H1 (cell line): Measurements from ENCODE around the gene LACTB. TPM values are rescaled to one million over a fixed set of nuclear protein-coding genes. Genes with fewer than 3 reads are reported as not detected.

ENCODE experiments used
- CTCF ChIA-PET: fragments of 300-600 bp; sonication (Branson Sonifier 250); formaldehyde crosslinking; loops from one replicate; lab custom pipeline; 2021; ENCODE audit not compliant: partially characterized antibody; lab: Charles Lee
- POLR2A ChIA-PET: fragments of 300-600 bp; sonication (Branson Sonifier 250); formaldehyde crosslinking; loops from one replicate; lab custom pipeline; 2021; ENCODE audit warnings: inconsistent platforms; ENCODE audit not compliant: partially characterized antibody; lab: Charles Lee
- DNase-seq, 2 experiments: peaks; one replicate each; pipeline versions ENCODE4 v3.0.0 to v3.0.0-alpha.2; 2010 to 2022; ENCODE audit warnings: low spot score in 2 of 2, low read depth in 1 of 2, mixed read lengths in 1 of 2
- FAIRE-seq: peaks from 2 replicates; lab custom pipeline; 2011; peaks lifted over from hg19 to GRCh38; lab: Jason Lieb, UNC
- H2AFZ ChIP-seq: 2 replicates; pipeline ENCODE4 v1.8.1; 2012; ENCODE audit warnings: low read length, inconsistent platforms
- H2AK5ac ChIP-seq: 2 replicates; pipeline ENCODE4 v1.6.1; 2013; ENCODE audit warnings: low read depth, low read length
- H2BK120ac ChIP-seq: replicated peaks from 2 replicates; pipeline ENCODE3; 2013; ENCODE audit warnings: low read depth, low read length, inconsistent platforms
- H2BK12ac ChIP-seq: 2 replicates; pipeline ENCODE4 v1.6.1; 2013; ENCODE audit warnings: low read depth, low read length
- H2BK15ac ChIP-seq: 2 replicates; pipeline ENCODE4 v1.6.1; 2013; ENCODE audit warnings: low read length
- H2BK20ac ChIP-seq: 2 replicates; pipeline ENCODE4 v1.6.1; 2013; ENCODE audit warnings: low read length
- H2BK5ac ChIP-seq: 2 replicates; pipeline ENCODE4 v1.6.1; 2013; ENCODE audit warnings: low read depth, low read length
- H3K14ac ChIP-seq: 2 replicates; pipeline ENCODE4 v1.6.1; 2013; ENCODE audit warnings: inconsistent platforms; ENCODE audit not compliant: insufficient read length
- H3K18ac ChIP-seq: 2 replicates; pipeline ENCODE4 v1.6.1; 2013; ENCODE audit warnings: low read length; ENCODE audit errors: extremely low read depth
- H3K23ac ChIP-seq: 2 replicates; pipeline ENCODE4 v1.6.1; 2013; ENCODE audit warnings: inconsistent platforms; ENCODE audit not compliant: insufficient read length
- H3K23me2 ChIP-seq: 2 replicates; pipeline ENCODE4 v1.6.1; 2013; ENCODE audit warnings: low read depth, low read length
- H3K27ac ChIP-seq: 2 replicates; pipeline ENCODE4 v1.6.1; 2011; ENCODE audit warnings: low read depth, low read length, inconsistent platforms
- H3K27me3 ChIP-seq, 4 experiments: replicated peaks in 1 of 4; 1 replicate in 1 of 4; 2 replicates in 3 of 4; pipeline versions ENCODE4 v1.6.1 to v1.8.1; 2011 to 2013; ENCODE audit warnings: low read length in 3 of 4, mild to moderate bottlenecking in 3 of 4, inconsistent platforms in 2 of 4, mixed read lengths in 2 of 4, moderate library complexity in 1 of 4; ENCODE audit not compliant: control insufficient read depth in 3 of 4, insufficient read depth in 3 of 4; ENCODE audit errors: extremely low read depth in 1 of 4
- H3K36me3 ChIP-seq, 4 experiments: 2 replicates each; pipeline versions ENCODE4 v1.6.1 to v1.8.1; 2011 to 2013; ENCODE audit warnings: mild to moderate bottlenecking in 4 of 4, low read length in 3 of 4, moderate library complexity in 2 of 4, control low read depth in 1 of 4, inconsistent platforms in 1 of 4; ENCODE audit not compliant: insufficient read depth in 4 of 4, control insufficient read depth in 2 of 4
- H3K4ac ChIP-seq: replicated peaks from 2 replicates; pipeline ENCODE3; 2013; ENCODE audit warnings: low read length, low read depth, mixed read lengths, inconsistent platforms; ENCODE audit not compliant: insufficient read length
- H3K4me1 ChIP-seq, 4 experiments: replicated peaks in 1 of 4; 1 replicate in 1 of 4; 2 replicates in 3 of 4; pipeline versions ENCODE4 v1.6.1 to v1.8.1; 2011 to 2013; ENCODE audit warnings: low read length in 3 of 4, inconsistent platforms in 2 of 4, mixed read lengths in 1 of 4; ENCODE audit not compliant: insufficient read depth in 4 of 4, control insufficient read depth in 3 of 4
- H3K4me2 ChIP-seq, 2 experiments: 2 replicates each; pipeline versions ENCODE4 v1.6.1 to v1.8.1; 2011 to 2013; ENCODE audit warnings: low read depth in 2 of 2, low read length in 2 of 2, control low read depth in 1 of 2, inconsistent platforms in 1 of 2, mild to moderate bottlenecking in 1 of 2; ENCODE audit not compliant: insufficient read depth in 1 of 2
- H3K4me3 ChIP-seq, 4 experiments: fragments of 200-600, 300-600 bp in 1 of 4; sonication (generic), shearing (Covaris generic), sonication (Bioruptor Twin) in 1 of 4; 2 replicates each; pipeline versions ENCODE4 v1.5.1 to v1.8.1; 2011 to 2016; ENCODE audit warnings: low read length in 4 of 4, low read depth in 3 of 4, control low read depth in 2 of 4, inconsistent platforms in 2 of 4, mild to moderate bottlenecking in 2 of 4, mixed read lengths in 1 of 4, moderate library complexity in 1 of 4; ENCODE audit not compliant: insufficient read depth in 2 of 4; ENCODE audit errors: extremely low read depth in 1 of 4
- H3K56ac ChIP-seq: replicated peaks from 2 replicates; pipeline ENCODE3; 2013; ENCODE audit warnings: low read depth, mild to moderate bottlenecking, mixed read lengths, low read length, inconsistent platforms; ENCODE audit not compliant: insufficient read length
- H3K79me1 ChIP-seq: 2 replicates; pipeline ENCODE4 v1.6.1; 2013; ENCODE audit warnings: low read depth, low read length, control low read depth
- H3K79me2 ChIP-seq, 2 experiments: 2 replicates each; pipeline versions ENCODE4 v1.6.1 to v1.8.1; 2012 to 2013; ENCODE audit warnings: low read length in 2 of 2, mild to moderate bottlenecking in 2 of 2, inconsistent platforms in 1 of 2; ENCODE audit not compliant: insufficient read depth in 2 of 2, control insufficient read depth in 1 of 2
- H3K9ac ChIP-seq, 4 experiments: replicated peaks in 1 of 4; 1 replicate in 1 of 4; 2 replicates in 3 of 4; pipeline versions ENCODE4 v1.6.1 to v1.8.1; 2011 to 2013; ENCODE audit warnings: low read depth in 3 of 4, low read length in 3 of 4, control low read depth in 2 of 4, mild to moderate bottlenecking in 2 of 4, moderate library complexity in 2 of 4, inconsistent platforms in 1 of 4; ENCODE audit errors: extremely low read depth in 1 of 4
- H3K9me3 ChIP-seq, 2 experiments: 2 replicates each; pipeline versions ENCODE4 v1.6.1 to v1.8.1; 2012 to 2013; ENCODE audit warnings: mild to moderate bottlenecking in 2 of 2, moderate library complexity in 2 of 2, control low read depth in 1 of 2, inconsistent platforms in 1 of 2, low read depth in 1 of 2, low read length in 1 of 2, mixed read lengths in 1 of 2; ENCODE audit not compliant: insufficient read depth in 2 of 2
- H4K20me1 ChIP-seq, 2 experiments: replicated peaks in 1 of 2; 2 replicates each; pipeline versions ENCODE3 to v1.8.1; 2011 to 2013; ENCODE audit warnings: inconsistent platforms in 2 of 2, low read length in 2 of 2, mild to moderate bottlenecking in 1 of 2; ENCODE audit not compliant: insufficient read depth in 2 of 2, control insufficient read depth in 1 of 2
- H4K5ac ChIP-seq: 2 replicates; pipeline ENCODE4 v1.6.1; 2013; ENCODE audit warnings: low read length, low read depth, mixed read lengths, inconsistent platforms; ENCODE audit not compliant: insufficient read length
- H4K8ac ChIP-seq: 2 replicates; pipeline ENCODE4 v1.8.0; 2013; ENCODE audit warnings: mild to moderate bottlenecking, moderate library complexity, low read length, inconsistent platforms; ENCODE audit not compliant: insufficient read depth; ENCODE audit errors: extremely low read depth
- H4K91ac ChIP-seq: replicated peaks from 2 replicates; pipeline ENCODE3; 2013; ENCODE audit warnings: low read length, mixed read lengths, inconsistent platforms; ENCODE audit not compliant: insufficient read length
- CREB1 ChIP-seq: IDR thresholded peaks from 2 replicates; pipeline ENCODE4 v1.6.1; 2012; ENCODE audit warnings: inconsistent platforms
- GABPA ChIP-seq: IDR thresholded peaks from 2 replicates; pipeline ENCODE4 v1.6.1; 2011; ENCODE audit warnings: mild to moderate bottlenecking, low read length, moderate library complexity, borderline replicate concordance; ENCODE audit not compliant: insufficient read depth
- KDM4A ChIP-seq: IDR thresholded peaks from one replicate; pipeline ENCODE4 v1.7.1; 2012; ENCODE audit warnings: low read depth, mild to moderate bottlenecking, moderate library complexity, low read length, inconsistent platforms; ENCODE audit not compliant: severe bottlenecking
- RNF2 ChIP-seq: fragments of 200-900, 300-1000 bp; sonication (generic); IDR thresholded peaks from 2 replicates; pipeline ENCODE4 v1.7.1; 2016; ENCODE audit warnings: borderline replicate concordance, low read depth, mild to moderate bottlenecking, antibody characterized with exemption, low read length; ENCODE audit not compliant: poor library complexity, severe bottlenecking; ENCODE audit errors: missing control alignments
- SP1 ChIP-seq: IDR thresholded peaks from 2 replicates; pipeline ENCODE4 v1.6.1; 2011; ENCODE audit warnings: low read depth, low read length
- whole genome bisulfite sequencing, 2 experiments: shearing (Covaris generic) in 1 of 2; methylation state at CpG; one replicate each; pipeline versions ENCODE4 v1.1.6 to v1.1.7; 2013 to 2015; ENCODE audit warnings: low lambda C conversion rate in 2 of 2, mixed read lengths in 2 of 2, inconsistent platforms in 1 of 2, low coverage in 1 of 2, missing lambda C conversion rate in 1 of 2; ENCODE audit not compliant: insufficient replicate concordance in 2 of 2, insufficient coverage in 1 of 2, insufficient read length in 1 of 2; ENCODE audit errors: extremely low coverage in 1 of 2, missing lambda C conversion rate in 1 of 2; 5-methylcytosine and 5-hydroxymethylcytosine counted together
- polyA plus RNA-seq, 7 experiments: library from polyadenylated mRNA; depleted of rRNA in 3 of 7; stranded (reverse) in 5 of 7; unstranded in 2 of 7; fragments of >200 nt in 5 of 7; fragments of 200-250 nt in 2 of 7; gene quantifications; 1 replicate in 5 of 7; 2 replicates in 1 of 7; 4 replicates in 1 of 7; pipeline versions ENCODE4 v1.2.1 to v1.2.3, GENCODE V29; 2011 to 2013; ENCODE audit warnings: missing spikeins in 2 of 7, mixed read lengths in 2 of 7
- total RNA-seq: library from RNA; stranded (reverse); fragmentation: NEBNext Ultra II Directional; extraction: Animal tissue kit (Norgen Biotek cat#: 25700); gene quantifications from 2 replicates; pipeline ENCODE4 v1.2.1, GENCODE V29; 2021
- TF ChIP-seq, protein P1 (sequence below): IDR thresholded peaks from 2 replicates; pipeline ENCODE4 v1.6.1; 2012; ENCODE audit warnings: inconsistent platforms

Gene LACTB
- total and polyA plus RNA-seq, 2 of the 8 experiments (the other 6 are each of a cell fraction or from before 2014, with no cell fraction given), result 5.8 to 14.9 TPM

DNA sequence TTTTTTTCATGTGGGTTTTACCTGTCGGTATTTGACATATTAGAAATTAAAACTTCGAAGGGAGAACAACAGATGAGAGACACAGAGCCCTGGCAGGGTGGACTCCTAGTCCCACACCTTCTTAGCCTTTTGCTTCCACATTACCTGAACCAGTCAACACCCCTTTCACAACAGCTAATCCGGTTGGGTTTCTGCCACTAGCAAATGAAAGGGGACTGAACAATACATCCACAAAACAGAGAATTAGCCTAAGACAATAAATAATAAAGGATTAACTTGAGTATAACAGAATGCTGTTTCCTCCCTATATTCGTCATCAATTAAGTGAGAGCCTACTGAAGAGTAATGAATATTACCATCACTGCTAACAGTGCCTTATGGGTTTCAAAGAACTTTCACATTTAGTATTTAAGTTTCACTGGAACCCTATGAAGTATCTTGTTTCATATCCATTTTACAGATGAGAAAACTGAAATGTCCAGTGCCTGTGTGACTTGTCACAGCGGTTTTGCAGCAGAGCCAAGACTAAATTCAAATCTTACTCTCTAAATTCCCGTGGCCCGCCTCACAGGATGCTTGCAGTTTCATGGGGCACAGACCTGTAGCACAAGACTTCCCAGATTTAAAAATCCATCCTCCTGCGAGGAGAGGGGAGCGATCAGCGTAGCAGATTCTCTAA is 66.7 kb downstream of the LACTB start:
- TF ChIP-seq SP1 (no peak), KDM4A (no peak), GABPA (no peak), CREB1 (no peak), RNF2 (no peak)
- TF ChIP-seq, protein P1, sequence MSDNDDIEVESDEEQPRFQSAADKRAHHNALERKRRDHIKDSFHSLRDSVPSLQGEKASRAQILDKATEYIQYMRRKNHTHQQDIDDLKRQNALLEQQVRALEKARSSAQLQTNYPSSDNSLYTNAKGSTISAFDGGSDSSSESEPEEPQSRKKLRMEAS, result no peak
- DNase-seq (no peak), FAIRE-seq (no peak)
- Histone ChIP-seq H4K91ac (peak overlapping the region; percentile 80), H3K56ac (peak overlapping the region; percentile 77), H2BK5ac (no peak overlapping the region; the same call in 1 of the 2 replicates), H3K9me3 (no peaks in the 10 kb centered on the region), H2BK120ac (no peak overlapping the region), H3K4ac (no peak overlapping the region), H3K79me2 (peaks cover 6 to 36% of the 10 kb centered on the region in 2 experiments), H4K8ac (peak overlapping the region; percentile 85; the same call in 1 of the 2 replicates), H2AFZ (peak overlapping the region; percentile 87; the same call in 1 of the 2 replicates), H3K14ac (peak overlapping the region; percentile 55), H3K27ac (peak overlapping the region; percentile 51; the same call in 1 of the 2 replicates), H2BK15ac (no peak overlapping the region), H3K23ac (no peak overlapping the region), H2BK20ac (no peak overlapping the region), H3K9ac (peak overlapping the region; percentile 37 to 75 (median 73); a peak in 4 of 7 replicates), H4K20me1 (peaks cover 0 to 2% of the 10 kb centered on the region in 2 experiments), H3K4me2 (peak overlapping the region; percentile 72 to 99), H3K4me3 (peak overlapping the region; percentile 64 to 96 (median 78)), H2AK5ac (no peak overlapping the region), H3K23me2 (peaks cover 6% of the 10 kb centered on the region; the same call in 1 of the 2 replicates), H4K5ac (peak overlapping the region; percentile 85), H3K79me1 (no peaks in the 10 kb centered on the region; the same call in 1 of the 2 replicates), H3K36me3 (no peaks in the 10 kb centered on the region), H3K4me1 (peaks cover 0 to 2% (median 0%) of the 10 kb centered on the region in 4 experiments; a peak in 1 of 7 replicates), H2BK12ac (no peak overlapping the region), H3K27me3 (no peaks in the 10 kb centered on the region), H3K18ac (no peak overlapping the region; the same call in 1 of the 2 replicates)
- 38% methylated on average over 10 of the region's 10 CpGs; no CpG with 5 or more reads in 1 of the 2 experiments for WGBS, 2 experiments
- CTCF ChIA-PET, result interaction anchor here (0.6 to 1.2 kb wide), 4 partner anchors 12 to 22 kb away, joined by 3 to 4 read pairs (median 3); no protein-coding TSS in a partner anchor
- POLR2A ChIA-PET, result interaction anchor here (0.7 to 1.8 kb wide), 5 partner anchors 9 to 142 kb away, joined by 3 to 6 read pairs (median 3); no protein-coding TSS in a partner anchor
